ENCODE results near the gene SUV39H1.
"Not testable (repeated sequence)": the region's sequence is repeated elsewhere in the genome, so short reads cannot be mapped to it uniquely, and the experiment has no call there.

Gene SUV39H1

DNA sequence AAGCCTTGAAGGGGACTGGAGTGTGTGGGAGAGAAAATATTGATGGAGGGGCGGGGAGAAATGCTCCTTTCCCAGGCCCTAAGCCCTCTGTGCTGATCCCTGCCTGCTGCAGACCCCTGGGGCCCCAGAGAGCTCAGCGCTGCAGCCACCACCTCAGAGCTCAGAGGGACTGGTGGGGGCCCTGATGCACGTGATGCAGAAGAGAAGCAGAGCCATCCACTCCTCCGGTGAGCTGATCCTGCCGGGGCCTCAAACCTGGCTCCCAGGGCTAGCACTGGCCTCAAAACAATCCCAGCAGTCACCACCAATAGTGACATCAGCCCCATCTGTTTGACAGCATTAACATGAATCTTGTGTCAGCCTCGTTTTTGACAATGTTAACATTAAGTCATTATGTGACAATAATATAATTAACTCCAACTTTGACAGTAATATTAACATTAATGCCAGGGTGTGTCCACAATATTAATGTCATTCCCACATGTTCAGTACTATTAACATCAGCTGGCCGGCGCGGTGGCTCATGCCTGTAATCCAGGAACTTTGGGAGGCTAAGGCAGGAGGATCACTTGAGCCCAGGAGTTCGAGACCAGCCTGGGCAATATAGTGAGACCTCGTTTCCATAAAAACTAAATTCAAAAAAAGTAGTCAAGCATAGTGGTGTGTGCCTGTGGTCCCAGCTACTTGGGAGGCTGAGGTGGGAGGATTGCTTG is 7.2 kb upstream of the SUV39H1 start:
- no peak overlapping the region for H2AFZ ChIP-seq (ENCODE audit: low read length)
- TF ChIP-seq EZH2 (optimal IDR thresholded peaks at IDR 0.05; ENCODE audit: low read depth, low read length) = no peak
- TF ChIP-seq EZH2phosphoT487 (IDR thresholded peaks at IDR 0.05; ENCODE audit: low read length) = no peak
- TF ChIP-seq, protein P1, sequence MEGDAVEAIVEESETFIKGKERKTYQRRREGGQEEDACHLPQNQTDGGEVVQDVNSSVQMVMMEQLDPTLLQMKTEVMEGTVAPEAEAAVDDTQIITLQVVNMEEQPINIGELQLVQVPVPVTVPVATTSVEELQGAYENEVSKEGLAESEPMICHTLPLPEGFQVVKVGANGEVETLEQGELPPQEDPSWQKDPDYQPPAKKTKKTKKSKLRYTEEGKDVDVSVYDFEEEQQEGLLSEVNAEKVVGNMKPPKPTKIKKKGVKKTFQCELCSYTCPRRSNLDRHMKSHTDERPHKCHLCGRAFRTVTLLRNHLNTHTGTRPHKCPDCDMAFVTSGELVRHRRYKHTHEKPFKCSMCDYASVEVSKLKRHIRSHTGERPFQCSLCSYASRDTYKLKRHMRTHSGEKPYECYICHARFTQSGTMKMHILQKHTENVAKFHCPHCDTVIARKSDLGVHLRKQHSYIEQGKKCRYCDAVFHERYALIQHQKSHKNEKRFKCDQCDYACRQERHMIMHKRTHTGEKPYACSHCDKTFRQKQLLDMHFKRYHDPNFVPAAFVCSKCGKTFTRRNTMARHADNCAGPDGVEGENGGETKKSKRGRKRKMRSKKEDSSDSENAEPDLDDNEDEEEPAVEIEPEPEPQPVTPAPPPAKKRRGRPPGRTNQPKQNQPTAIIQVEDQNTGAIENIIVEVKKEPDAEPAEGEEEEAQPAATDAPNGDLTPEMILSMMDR (IDR thresholded peaks at IDR 0.05; ENCODE audit: low read length) = no peak
- H3K4me2 ChIP-seq (ENCODE audit: low read depth, low read length) = no peak overlapping the region

DNA sequence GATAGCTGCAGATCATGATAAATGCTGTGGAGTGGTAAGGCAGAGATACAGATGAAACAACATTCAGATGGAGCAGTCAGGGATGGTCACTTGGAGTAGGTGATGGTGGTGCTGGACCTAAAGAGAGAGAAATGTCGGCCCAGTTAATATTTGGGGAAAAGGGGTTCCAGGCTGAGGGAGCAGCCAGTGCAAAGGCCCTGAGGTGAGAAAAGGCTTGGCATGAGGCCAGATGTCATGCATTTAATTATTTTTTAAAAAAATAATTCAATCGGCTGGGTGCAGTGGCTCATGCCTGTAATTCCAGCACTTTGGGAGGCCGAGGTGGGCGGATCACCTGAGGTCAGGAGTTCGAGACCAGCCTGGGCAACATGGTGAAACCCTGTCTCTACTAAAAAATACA is 4.8 kb upstream of the SUV39H1 start:
- not testable (repeated sequence) for H3F3A ChIP-seq (ENCODE audit: insufficient read depth, low read length); H2AFZ ChIP-seq (ENCODE audit: low read length); H3K36me3 ChIP-seq (replicated peaks; ENCODE audit: insufficient read depth, low read length); H3K9ac ChIP-seq (ENCODE audit: low read length); H3K9me2 ChIP-seq (replicated peaks; ENCODE audit: insufficient read depth, low read length); H3K27ac ChIP-seq (ENCODE audit: low read length); H3K4me3 ChIP-seq (ENCODE audit: low read length); H3K4me2 ChIP-seq (ENCODE audit: low read depth, low read length); H3K9me3 ChIP-seq (replicated peaks; ENCODE audit: insufficient read depth, low read length); H3K79me2 ChIP-seq (ENCODE audit: low read length); H3K27me3 ChIP-seq (replicated peaks; ENCODE audit: insufficient read depth, low read length); H4K20me1 ChIP-seq (ENCODE audit: insufficient read depth, low read length); DNase-seq
- peaks cover 10% of the 10 kb centered on the region for H3K4me1 ChIP-seq (ENCODE audit: low read length)

More for the DNA sequence above, 7.2 kb upstream of the SUV39H1 start:
- Histone ChIP-seq H3K27ac (ENCODE audit: low read length) (no peak overlapping the region), H3K36me3 (replicated peaks; ENCODE audit: insufficient read depth, low read length) (no peaks in the 10 kb centered on the region), H3K9me2 (replicated peaks; ENCODE audit: insufficient read depth, low read length) (no peaks in the 10 kb centered on the region), H4K20me1 (ENCODE audit: insufficient read depth, low read length) (no peaks in the 10 kb centered on the region), H3K4me3 (ENCODE audit: low read length) (no peak overlapping the region), H3K27me3 (replicated peaks; ENCODE audit: insufficient read depth, low read length) (no peaks in the 10 kb centered on the region), H3K79me2 (ENCODE audit: low read length) (peaks cover 16% of the 10 kb centered on the region), H3K9ac (ENCODE audit: low read length) (no peak overlapping the region), H3K4me1 (ENCODE audit: low read length) (no peaks in the 10 kb centered on the region), H3F3A (ENCODE audit: insufficient read depth, low read length) (no peaks in the 10 kb centered on the region), H3K9me3 (replicated peaks; ENCODE audit: insufficient read depth, low read length) (no peaks in the 10 kb centered on the region)
- DNase-seq = no peak

DNA sequence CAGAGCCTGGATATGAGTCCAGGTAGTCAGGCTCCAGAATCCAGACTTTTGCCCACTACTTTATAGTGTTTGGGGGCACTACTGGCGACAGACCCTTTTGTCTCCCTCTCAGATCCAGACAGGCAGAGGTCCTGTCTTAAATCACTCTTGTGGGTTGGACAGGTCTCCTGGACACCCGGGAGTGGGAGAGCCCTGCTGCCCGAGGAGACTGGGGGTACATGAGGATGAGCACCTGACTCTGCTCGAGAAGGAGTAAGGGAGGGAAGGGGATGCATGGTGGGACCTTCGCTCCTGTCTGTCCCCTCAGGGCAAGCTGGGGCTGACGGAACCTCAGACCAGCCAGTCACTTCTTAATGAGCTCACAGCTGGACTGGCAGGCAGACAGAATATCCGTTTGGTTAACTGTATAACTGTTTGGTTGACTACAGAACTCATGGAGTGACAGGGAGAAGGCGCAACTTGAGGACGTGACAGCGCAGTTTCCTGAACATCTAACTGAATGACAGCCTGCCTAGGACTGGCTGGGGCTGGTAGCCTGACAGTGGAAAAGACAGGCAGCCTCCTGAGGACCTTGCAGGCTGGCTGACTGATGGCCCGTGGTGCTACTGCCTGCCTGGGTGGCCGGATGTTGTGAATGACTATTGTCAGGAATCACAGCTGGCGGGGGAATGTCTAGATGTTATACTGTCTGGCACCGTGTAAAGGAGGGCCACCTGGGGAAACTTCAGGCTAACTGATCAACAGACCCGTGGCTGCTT is 1.6 kb upstream of the SUV39H1 start:
- Histone ChIP-seq H3K4me1 (ENCODE audit: low read length) (peaks cover 10% of the 10 kb centered on the region), H3K4me2 (ENCODE audit: low read depth, low read length) (peak overlapping the region; percentile 87), H3K4me3 (ENCODE audit: low read length) (peak overlapping the region; percentile 80; the same call in 1 of the 2 replicates), H3K9me3 (replicated peaks; ENCODE audit: insufficient read depth, low read length) (no peaks in the 10 kb centered on the region), H3K9me2 (replicated peaks; ENCODE audit: insufficient read depth, low read length) (no peaks in the 10 kb centered on the region), H3K9ac (ENCODE audit: low read length) (peak overlapping the region; percentile 79; the same call in 1 of the 2 replicates), H3K79me2 (ENCODE audit: low read length) (peaks cover 33% of the 10 kb centered on the region), H4K20me1 (ENCODE audit: insufficient read depth, low read length) (no peaks in the 10 kb centered on the region), H3K36me3 (replicated peaks; ENCODE audit: insufficient read depth, low read length) (no peaks in the 10 kb centered on the region), H3F3A (ENCODE audit: insufficient read depth, low read length) (no peaks in the 10 kb centered on the region), H3K27ac (ENCODE audit: low read length) (peak overlapping the region; percentile 80; the same call in 1 of the 2 replicates), H3K27me3 (replicated peaks; ENCODE audit: insufficient read depth, low read length) (no peaks in the 10 kb centered on the region), H2AFZ (ENCODE audit: low read length) (peak overlapping the region; percentile 82)
- TF ChIP-seq EZH2 (optimal IDR thresholded peaks at IDR 0.05; ENCODE audit: low read depth, low read length) = no peak
- TF ChIP-seq, protein P1 (IDR thresholded peaks at IDR 0.05; ENCODE audit: low read length) = no peak
- no peak for TF ChIP-seq EZH2phosphoT487 (IDR thresholded peaks at IDR 0.05; ENCODE audit: low read length)
- no peak for DNase-seq
